ENCODE data around the gene TMEM54. TPM values are rescaled to one million over a fixed set of nuclear protein-coding genes. Genes with fewer than 3 reads are reported as not detected.

The TMEM54 gene
- total and polyA plus RNA-seq, 9 of the 15 experiments (the other 6 are each of a cell fraction or from before 2014, with no cell fraction given), result 1.00 to 16.2 (median 8.2) TPM

DNA sequence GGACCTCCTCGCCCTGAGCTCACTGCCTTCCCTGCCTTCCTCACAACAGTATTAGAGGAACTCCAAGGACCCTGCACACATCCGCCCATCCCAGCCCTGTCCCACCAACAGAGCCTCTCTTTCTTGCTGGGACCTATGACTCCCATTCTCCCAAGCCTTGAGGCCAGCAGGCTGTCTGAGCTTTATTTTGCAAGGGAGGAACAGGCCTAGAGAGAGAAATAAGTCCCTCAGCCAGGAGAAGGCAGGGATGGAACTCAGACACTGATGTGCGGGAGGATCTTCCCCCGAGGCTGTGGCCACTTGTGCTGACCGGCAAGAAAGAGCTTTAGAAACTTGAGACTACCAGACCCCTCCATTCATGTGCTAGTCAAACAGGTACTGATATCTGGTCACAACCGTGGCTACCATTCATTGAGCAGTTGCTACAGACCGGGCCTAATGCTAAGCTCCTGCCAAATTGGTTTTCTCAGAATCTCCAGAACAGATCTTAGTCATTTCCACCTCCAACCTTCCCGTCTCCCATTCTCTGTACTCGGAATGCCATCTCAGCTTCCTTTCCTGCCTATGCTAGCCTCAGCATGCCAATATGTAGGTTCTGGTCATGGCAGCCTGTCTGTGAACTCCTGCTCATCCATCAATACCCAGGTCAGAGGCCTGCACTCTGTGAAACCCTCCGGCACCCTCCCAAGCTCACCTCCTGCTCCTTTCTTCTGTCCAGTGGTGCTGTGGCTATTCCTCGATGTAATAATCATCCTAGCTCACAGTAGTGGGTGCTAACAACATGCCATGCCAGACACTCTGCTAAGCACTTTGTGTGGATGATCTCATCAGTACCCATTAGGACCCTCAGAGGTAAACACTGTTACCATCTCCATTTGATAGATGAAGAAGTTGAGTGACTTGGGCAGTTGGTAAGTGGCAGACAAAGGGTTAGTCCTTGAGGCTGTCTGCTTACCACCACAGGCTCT is 3.8 kb downstream of the TMEM54 start (continued):
- TF ChIP-seq ZNF584 (CRISPR knock-in tag; IDR thresholded peaks at IDR 0.05; ENCODE audit: low read depth) (no peak), MIER1 (IDR thresholded peaks at IDR 0.05; ENCODE audit: low read depth) (no peak), ZNF695 (CRISPR knock-in tag; IDR thresholded peaks at IDR 0.05) (no peak)
- TF ChIP-seq, protein P1, sequence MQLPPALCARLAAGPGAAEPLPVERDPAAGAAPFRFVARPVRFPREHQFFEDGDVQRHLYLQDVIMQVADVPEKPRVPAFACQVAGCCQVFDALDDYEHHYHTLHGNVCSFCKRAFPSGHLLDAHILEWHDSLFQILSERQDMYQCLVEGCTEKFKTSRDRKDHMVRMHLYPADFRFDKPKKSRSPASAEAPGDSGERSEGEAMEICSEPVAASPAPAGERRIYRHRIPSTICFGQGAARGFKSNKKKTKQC (CRISPR knock-in tag; IDR thresholded peaks at IDR 0.05), result no peak

DNA sequence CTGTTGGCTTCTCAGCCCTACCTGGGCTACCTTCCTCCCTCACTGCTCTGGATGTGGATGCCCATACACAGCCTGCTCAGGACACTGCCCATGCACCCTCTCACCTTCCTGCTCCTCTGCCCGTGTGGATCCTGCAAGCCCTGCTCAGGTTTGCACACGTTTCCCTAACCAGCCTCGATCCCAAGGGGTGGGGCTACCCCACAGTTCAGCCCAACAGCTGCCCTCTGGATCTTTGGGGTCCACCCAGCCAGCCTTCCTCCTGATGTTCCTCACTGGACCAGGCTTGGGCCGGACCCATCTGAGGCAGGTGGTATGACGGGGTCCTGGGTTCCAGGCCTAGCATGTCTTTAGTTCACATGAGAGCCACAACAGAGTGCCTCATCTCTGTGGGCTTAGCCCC is 4.7 kb downstream of the TMEM54 start:
- in situ Hi-C loops (cut with MboI), result loop anchor here (25.0 kb wide), 1 partner anchor 716 kb away; no protein-coding TSS in a partner anchor
- DNase-seq (ENCODE audit: extremely low read depth in 1 of 4, low spot score in 3 of 4) (no peak), FAIRE-seq (no peak), ATAC-seq (no peak)
- Histone ChIP-seq H3K4me3 (no peak overlapping the region), H3K79me2 (ENCODE audit: control insufficient read depth, insufficient read depth, low read length) (no peaks in the 10 kb centered on the region), H3K9me1 (ENCODE audit: control insufficient read depth, insufficient read depth, low read length) (no peaks in the 10 kb centered on the region), H3K4me2 (ENCODE audit: insufficient read depth, low read length) (no peak overlapping the region), H2AFZ (ENCODE audit: low read depth, low read length) (no peak overlapping the region), H3K9ac (ENCODE audit: insufficient read depth in 1 of 2, low read depth in 2 of 2, low read length in 2 of 2) (no peak overlapping the region), H3K36me3 (ENCODE audit: control insufficient read depth, insufficient read depth, low read length) (no peaks in the 10 kb centered on the region), H3K27me3 (ENCODE audit: control insufficient read depth in 2 of 2, insufficient read depth in 2 of 2, low read length in 2 of 2) (peaks cover 3 to 71% of the 10 kb centered on the region in 2 experiments; a peak in 4 of 5 replicates), H3K4me1 (replicated peaks in 1 of 2; ENCODE audit: control insufficient read depth in 2 of 2, insufficient read depth in 2 of 2, low read length in 2 of 2) (peaks cover 12 to 28% of the 10 kb centered on the region in 2 experiments; a peak in 4 of 5 replicates), H4K20me1 (replicated peaks; ENCODE audit: control insufficient read depth, insufficient read depth, low read length) (peaks cover 29% of the 10 kb centered on the region), H3K27ac (ENCODE audit: extremely low read depth, low read depth, low read length) (no peak overlapping the region), H3K9me3 (replicated peaks; ENCODE audit: control insufficient read depth, insufficient read depth, low read depth, low read length) (no peaks in the 10 kb centered on the region)
- POLR2A ChIA-PET, result interaction anchor here (0.6 to 2.6 kb wide), 6 partner anchors 8 to 447 kb away, joined by 3 to 12 read pairs (median 3); no protein-coding TSS in a partner anchor
- intact Hi-C loops (cut with micrococcal nuclease), result no loop called here
- no TSS peak for BruUV-seq (replicated peaks)
- CTCF ChIA-PET (ENCODE audit: low intra/inter-chr PET ratio), result no interaction called here
- 0% methylated on average over 4 of the region's 5 CpGs for WGBS (ENCODE audit: insufficient coverage, low coverage, missing lambda C conversion rate)
- TF ChIP-seq GATAD2A (IDR thresholded peaks at IDR 0.05) (no peak), ZNF79 (CRISPR knock-in tag; IDR thresholded peaks at IDR 0.05; ENCODE audit: low read depth) (no peak), U2AF1 (optimal IDR thresholded peaks at IDR 0.05; ENCODE audit: low read depth, low read length) (no peak), NCOA2 (IDR thresholded peaks at IDR 0.05; ENCODE audit: partially characterized antibody in 2 of 2) (no peak), SMARCB1 (IDR thresholded peaks at IDR 0.05; ENCODE audit: insufficient read length, low read depth) (no peak), HSF4 (CRISPR knock-in tag; IDR thresholded peaks at IDR 0.05; ENCODE audit: borderline replicate concordance) (no peak), CREB1 (IDR thresholded peaks at IDR 0.05) (no peak), CREB1 (CRISPR knock-in tag; IDR thresholded peaks at IDR 0.05) (no peak), PHB2 (IDR thresholded peaks at IDR 0.05; ENCODE audit: low read depth) (no peak), RHOXF2B (CRISPR knock-in tag; conservative IDR thresholded peaks at IDR 0.05) (no peak)

Data from K562 (cell line).